H9 (cell line): ENCODE data around the gene MIPOL1. TPM values are rescaled to one million over a fixed set of nuclear protein-coding genes. Genes with fewer than 3 reads are reported as not detected.

Experiments used
- DNase-seq: peaks from one replicate; pipeline ENCODE4 v3.0.0-alpha.2; 2017
- H2AFZ ChIP-seq: one replicate; pipeline ENCODE4 v1.6.1; 2013; ENCODE audit warnings: mild to moderate bottlenecking, low read length, control low read depth, moderate library complexity
- H2AK5ac ChIP-seq: 2 replicates; pipeline ENCODE4 v1.6.1; 2013; ENCODE audit warnings: low read length, control low read depth, mixed read lengths; ENCODE audit not compliant: insufficient read length
- H2BK120ac ChIP-seq: one replicate; pipeline ENCODE4 v1.6.1; 2013; ENCODE audit warnings: low read depth, mild to moderate bottlenecking, low read length, control low read depth, inconsistent platforms; ENCODE audit not compliant: poor library complexity, severe bottlenecking
- H2BK12ac ChIP-seq: 2 replicates; pipeline ENCODE4 v1.6.1; 2013; ENCODE audit warnings: low read length, control low read depth, mixed read lengths, low read depth; ENCODE audit not compliant: insufficient read length
- H2BK15ac ChIP-seq: 2 replicates; pipeline ENCODE4 v1.6.1; 2013; ENCODE audit warnings: low read depth, low read length, control low read depth
- H2BK20ac ChIP-seq: one replicate; pipeline ENCODE4 v1.6.1; 2013; ENCODE audit warnings: low read depth, mild to moderate bottlenecking, low read length, control low read depth, inconsistent platforms; ENCODE audit not compliant: poor library complexity, severe bottlenecking
- H2BK5ac ChIP-seq: 2 replicates; pipeline ENCODE4 v1.6.1; 2013; ENCODE audit warnings: low read length, control low read depth, mixed read lengths; ENCODE audit not compliant: insufficient read length
- H3K14ac ChIP-seq: 2 replicates; pipeline ENCODE4 v1.6.1; 2013; ENCODE audit warnings: low read length, control low read depth; ENCODE audit not compliant: insufficient read depth
- H3K18ac ChIP-seq: 2 replicates; pipeline ENCODE4 v1.6.1; 2013; ENCODE audit warnings: low read depth, mild to moderate bottlenecking, mixed read lengths, low read length, control low read depth; ENCODE audit not compliant: insufficient read length
- H3K23ac ChIP-seq: 2 replicates; pipeline ENCODE4 v1.6.1; 2013; ENCODE audit warnings: low read length, control low read depth, mixed read lengths, low read depth; ENCODE audit not compliant: insufficient read length
- H3K23me2 ChIP-seq: 2 replicates; pipeline ENCODE4 v1.6.1; 2013; ENCODE audit warnings: low read depth, mild to moderate bottlenecking, mixed read lengths, low read length, control low read depth; ENCODE audit not compliant: insufficient read length, poor library complexity, severe bottlenecking
- H3K27ac ChIP-seq: 2 replicates; pipeline ENCODE4 v1.5.1; 2013; ENCODE audit warnings: low read length, control low read depth, mixed read lengths, low read depth; ENCODE audit not compliant: insufficient read length
- H3K27me3 ChIP-seq: 2 replicates; pipeline ENCODE4 v1.6.1; 2013; ENCODE audit warnings: low read length, control low read depth, inconsistent platforms; ENCODE audit not compliant: insufficient read depth
- H3K4ac ChIP-seq: 2 replicates; pipeline ENCODE4 v1.6.1; 2013; ENCODE audit warnings: low read depth, mild to moderate bottlenecking, control low read depth, inconsistent platforms, low read length, moderate library complexity
- H3K4me1 ChIP-seq: 2 replicates; pipeline ENCODE4 v1.6.1; 2013; ENCODE audit warnings: low read length, control low read depth, inconsistent platforms; ENCODE audit not compliant: insufficient read depth
- H3K4me2 ChIP-seq: 2 replicates; pipeline ENCODE4 v1.6.1; 2013; ENCODE audit warnings: low read length, control low read depth, mixed read lengths; ENCODE audit not compliant: insufficient read length, insufficient read depth
- H3K56ac ChIP-seq: 2 replicates; pipeline ENCODE4 v1.6.1; 2013; ENCODE audit warnings: low read depth, mild to moderate bottlenecking, mixed read lengths, low read length, control low read depth; ENCODE audit not compliant: insufficient read length
- H3K79me1 ChIP-seq: 2 replicates; pipeline ENCODE4 v1.6.1; 2013; ENCODE audit warnings: low read depth, mild to moderate bottlenecking, moderate library complexity, low read length, control low read depth, inconsistent platforms; ENCODE audit not compliant: insufficient read depth, poor library complexity, severe bottlenecking
- H3K79me2 ChIP-seq: 2 replicates; pipeline ENCODE4 v1.6.1; 2013; ENCODE audit warnings: low read length, control low read depth, inconsistent platforms; ENCODE audit not compliant: insufficient read depth
- H3K9ac ChIP-seq: 2 replicates; pipeline ENCODE4 v1.6.1; 2013; ENCODE audit warnings: low read length, control low read depth, mixed read lengths; ENCODE audit not compliant: insufficient read length; ENCODE audit errors: extremely low read depth
- H3K9me3 ChIP-seq: one replicate; pipeline ENCODE4 v1.6.1; 2013; ENCODE audit warnings: low read depth, low read length, inconsistent platforms; ENCODE audit not compliant: control insufficient read depth
- H3T11ph ChIP-seq: one replicate; pipeline ENCODE4 v1.6.1; 2013; ENCODE audit warnings: mild to moderate bottlenecking, low read length, control low read depth, inconsistent platforms
- H4K20me1 ChIP-seq: one replicate; pipeline ENCODE4 v1.6.1; 2013; ENCODE audit not compliant: control insufficient read depth, insufficient read length, insufficient read depth
- H4K5ac ChIP-seq: 2 replicates; pipeline ENCODE4 v1.6.1; 2013; ENCODE audit warnings: low read depth, mild to moderate bottlenecking, mixed read lengths, low read length, control low read depth; ENCODE audit not compliant: insufficient read length
- H4K8ac ChIP-seq: replicated peaks from 2 replicates; pipeline ENCODE4 v1.6.1; 2013; ENCODE audit warnings: low read length, control low read depth, mixed read lengths, low read depth; ENCODE audit not compliant: insufficient read length
- H4K91ac ChIP-seq: 2 replicates; pipeline ENCODE4 v1.6.1; 2013; ENCODE audit warnings: low read depth, mild to moderate bottlenecking, moderate library complexity, mixed read lengths, low read length, control low read depth; ENCODE audit not compliant: insufficient read length
- H3K27ac Mint-ChIP-seq, 3 experiments: 2 replicates in 2 of 3; 3 replicates in 1 of 3; pipeline ENCODE4 v1.8.0; 2020 to 2021; ENCODE audit warnings: mixed read lengths in 3 of 3, mild to moderate bottlenecking in 1 of 3, moderate library complexity in 1 of 3
- H3K27me3 Mint-ChIP-seq: 2 replicates; pipeline ENCODE4 v1.8.0; 2021; ENCODE audit warnings: low read depth, mild to moderate bottlenecking, moderate library complexity, mixed read lengths
- H3K36me3 Mint-ChIP-seq, 3 experiments: 2 replicates in 2 of 3; 3 replicates in 1 of 3; pipeline ENCODE4 v1.8.0; 2020 to 2021; ENCODE audit warnings: low read depth in 3 of 3, mixed read lengths in 3 of 3; ENCODE audit not compliant: insufficient read depth in 1 of 3
- H3K4me1 Mint-ChIP-seq, 2 experiments: 2 replicates each; pipeline ENCODE4 v1.8.0; 2020; ENCODE audit warnings: mixed read lengths in 2 of 2
- H3K4me3 Mint-ChIP-seq, 2 experiments: 2 replicates in 1 of 2; 3 replicates in 1 of 2; pipeline ENCODE4 v1.8.0; 2020 to 2021; ENCODE audit warnings: mild to moderate bottlenecking in 2 of 2, mixed read lengths in 2 of 2, moderate library complexity in 1 of 2
- H3K9me3 Mint-ChIP-seq, 2 experiments: 2 replicates in 1 of 2; 3 replicates in 1 of 2; pipeline ENCODE4 v1.8.0; 2020; ENCODE audit warnings: mild to moderate bottlenecking in 2 of 2, mixed read lengths in 2 of 2, moderate library complexity in 1 of 2
- CTCF ChIP-seq: fragments of 200-600 bp; sonication (generic); conservative IDR thresholded peaks from 3 replicates; pipeline ENCODE4 v1.8.0; 2021; ENCODE audit warnings: antibody characterized with exemption, mild to moderate bottlenecking
- WGBS: extraction: QIAGEN DNeasy Blood & Tissue Kit; methylation state at CpG from one replicate; pipeline ENCODE4 v1.1.7; 2013; ENCODE audit warnings: missing lambda C conversion rate, low lambda C conversion rate, mixed read lengths; ENCODE audit not compliant: insufficient read length; ENCODE audit errors: extremely low coverage; 5-methylcytosine and 5-hydroxymethylcytosine counted together
- total RNA-seq: library from RNA; stranded (reverse); gene quantifications from 2 replicates; pipeline ENCODE4 v1.2.1, GENCODE V29; 2021

Gene MIPOL1
- total RNA-seq, 1 experiment from 2014 or later = 15.6 TPM

GRCh38 chr14:37232907-37233481, 35.3 kb downstream of the MIPOL1 start:
- no peak overlapping the region for H2AK5ac ChIP-seq
- no peaks in the 10 kb centered on the region for H3K4me1 Mint-ChIP-seq
- no peaks in the 10 kb centered on the region for H4K20me1 ChIP-seq
- no peaks in the 10 kb centered on the region for H3K79me2 ChIP-seq
- no peak for DNase-seq
- H3K9me3 ChIP-seq = no peaks in the 10 kb centered on the region
- no peak overlapping the region for H3K14ac ChIP-seq
- no peak overlapping the region for H2BK20ac ChIP-seq
- no peak overlapping the region for H4K91ac ChIP-seq
- H3K4me1 ChIP-seq = no peaks in the 10 kb centered on the region
- no peak overlapping the region for H3K18ac ChIP-seq
- H3K27ac Mint-ChIP-seq = no peak overlapping the region
- no peak overlapping the region for H2BK120ac ChIP-seq
- H3K56ac ChIP-seq = no peak overlapping the region
- no peaks in the 10 kb centered on the region for H3K36me3 Mint-ChIP-seq
- H3K9ac ChIP-seq = no peak overlapping the region
- H4K5ac ChIP-seq = no peak overlapping the region
- H3K4me2 ChIP-seq = no peak overlapping the region
- no peaks in the 10 kb centered on the region for H3K9me3 Mint-ChIP-seq
- TF ChIP-seq CTCF = peak; percentile 77
- no peak overlapping the region for H2AFZ ChIP-seq
- H3K23me2 ChIP-seq = no peaks in the 10 kb centered on the region
- H3K27me3 Mint-ChIP-seq = no peaks in the 10 kb centered on the region
- peaks cover 4% of the 10 kb centered on the region for H3K79me1 ChIP-seq
- no peak overlapping the region for H3K23ac ChIP-seq
- H2BK15ac ChIP-seq = no peak overlapping the region
- no peak overlapping the region for H3K27ac ChIP-seq
- no peak overlapping the region for H2BK5ac ChIP-seq
- no peak overlapping the region for H3K4ac ChIP-seq
- no peak overlapping the region for H4K8ac ChIP-seq
- H3K4me3 Mint-ChIP-seq = no peak overlapping the region
- H3T11ph ChIP-seq = no peak overlapping the region
- WGBS = no CpG with 5 or more reads among the region's 1 CpG
- H2BK12ac ChIP-seq = no peak overlapping the region
- no peaks in the 10 kb centered on the region; the same call in 1 of the 2 replicates for H3K27me3 ChIP-seq
